ENCODE results near the gene HERC5.
"Not testable (repeated sequence)": the region's sequence is repeated elsewhere in the genome, so short reads cannot be mapped to it uniquely, and the experiment has no call there.

HERC5 gene

DNA sequence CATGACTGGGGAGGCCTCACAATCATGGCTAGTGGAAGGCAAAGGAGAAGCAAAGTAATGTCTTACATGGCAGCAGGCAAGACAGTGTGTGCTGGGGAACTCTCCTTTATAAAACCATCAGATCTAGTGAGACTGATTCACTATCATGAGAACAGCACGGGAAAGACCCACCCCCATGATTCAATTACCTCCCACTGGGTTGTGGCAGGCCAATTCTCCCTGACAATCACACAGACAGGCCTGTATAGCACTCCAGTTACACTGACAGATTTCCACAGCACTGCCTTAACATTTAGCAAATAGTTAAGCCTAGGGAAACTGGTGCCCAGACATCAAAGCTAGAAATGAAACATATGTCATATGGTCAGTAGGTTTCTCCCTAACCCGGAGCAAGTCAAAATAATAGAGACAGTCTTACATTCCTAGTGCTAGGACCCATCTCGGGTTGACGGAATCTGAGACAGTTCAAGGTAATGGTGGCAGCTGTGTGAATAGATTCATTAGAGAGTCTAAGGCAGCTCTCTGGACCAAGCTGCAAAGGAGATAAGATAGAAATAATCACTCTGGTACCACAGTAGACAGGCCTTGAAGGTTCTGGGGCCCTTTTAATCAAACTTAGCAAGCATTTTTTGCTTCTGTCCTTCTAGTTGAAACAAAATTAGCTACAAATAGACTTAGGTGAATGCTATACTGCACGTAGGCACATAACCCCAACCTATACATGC, 9.4 kb upstream of the HERC5 start:
- FAIRE-seq (no peak), DNase-seq (ENCODE audit: extremely low spot score, insufficient read length, low read depth) (no peak)

DNA sequence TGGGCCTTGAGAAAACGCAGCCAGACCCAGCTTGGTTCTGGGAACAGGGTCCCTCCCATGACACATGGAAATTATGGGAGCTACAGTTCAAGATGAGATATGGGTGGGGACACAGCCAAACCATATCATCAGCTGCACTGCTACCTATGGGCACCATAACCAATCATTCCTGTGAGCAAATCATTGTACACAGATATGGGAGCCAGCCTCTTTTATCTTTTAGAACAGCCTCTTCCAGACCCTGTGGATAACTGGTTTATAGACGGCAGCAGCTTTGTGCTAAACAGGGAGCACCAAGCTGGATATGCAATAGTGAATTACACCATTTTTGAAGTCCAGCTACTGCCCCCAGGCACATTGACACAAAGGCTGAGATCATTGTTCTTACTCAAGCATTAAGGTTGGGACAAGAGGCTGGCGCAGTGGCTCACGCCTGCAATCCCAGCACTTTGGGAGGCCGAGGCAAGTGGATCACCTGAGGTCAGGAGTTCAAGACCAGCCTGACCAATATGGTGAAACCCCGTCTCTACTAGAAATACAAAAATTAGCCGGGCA, 8.6 kb upstream of the HERC5 start:
- not testable (repeated sequence) for DNase-seq (ENCODE audit: extremely low spot score, insufficient read length, low read depth); FAIRE-seq

DNA sequence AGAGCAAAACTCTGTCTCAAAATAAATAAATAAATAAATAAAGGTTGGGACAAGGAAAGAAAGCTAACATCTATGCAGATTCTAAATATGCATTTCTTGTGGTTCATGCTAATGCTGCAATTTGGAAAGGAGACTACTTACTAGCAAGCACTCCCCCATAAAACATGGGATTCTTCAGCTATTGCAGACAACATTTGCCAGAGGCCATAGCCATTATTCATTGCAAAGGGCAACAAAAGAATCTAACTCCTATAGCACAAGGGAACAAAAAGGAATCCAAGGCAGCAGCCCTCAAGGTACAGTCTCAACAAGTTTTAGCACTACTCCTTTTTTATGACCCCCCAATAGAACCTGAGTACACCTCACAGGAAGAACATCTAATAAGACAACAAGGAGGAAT, 8.0 kb upstream of the HERC5 start:
- FAIRE-seq, result no peak
- no peak for DNase-seq (ENCODE audit: extremely low spot score, insufficient read length, low read depth)

DNA sequence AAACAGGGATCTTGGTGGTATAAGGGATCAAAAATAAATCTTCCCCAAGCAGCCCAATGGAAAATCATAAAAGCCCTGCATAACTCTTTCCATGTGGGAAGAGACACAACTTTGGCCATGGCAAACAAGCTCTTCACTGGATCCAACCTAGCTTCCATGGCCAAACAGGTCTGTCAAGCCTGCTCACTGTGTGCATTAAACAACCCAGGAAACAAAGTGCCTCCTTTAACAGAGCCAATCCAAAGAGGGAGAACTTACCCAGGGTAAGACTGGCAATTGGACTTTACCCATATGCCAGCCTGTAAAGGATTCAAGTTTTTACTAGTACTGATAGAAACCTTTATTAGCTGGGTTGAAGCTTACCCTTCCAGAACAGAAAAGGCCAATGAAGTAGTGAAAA, 7.6 kb upstream of the HERC5 start:
- DNase-seq (ENCODE audit: extremely low spot score, insufficient read length, low read depth) (no peak), FAIRE-seq (no peak)

DNA sequence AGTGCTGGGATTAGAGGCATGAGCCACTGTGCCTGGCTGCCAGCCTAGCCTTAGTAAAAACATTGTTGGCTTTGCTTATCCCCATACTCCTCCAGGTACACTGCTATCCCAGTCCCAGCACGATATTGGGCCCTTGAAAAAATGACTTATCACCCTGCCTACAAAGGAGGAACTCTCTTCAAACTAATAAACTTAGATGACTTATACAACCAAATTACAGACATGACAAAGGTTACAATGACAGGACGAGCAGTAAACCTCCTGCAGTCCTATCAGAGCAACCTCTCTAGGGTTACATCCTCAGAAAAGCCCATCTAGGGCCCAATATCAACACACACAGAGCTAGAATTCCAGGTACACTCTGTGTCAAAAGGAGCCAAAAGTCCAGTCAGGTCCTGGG, 5.7 kb upstream of the HERC5 start:
- FAIRE-seq, result no peak
- no peak for DNase-seq (ENCODE audit: extremely low spot score, insufficient read length, low read depth)

DNA sequence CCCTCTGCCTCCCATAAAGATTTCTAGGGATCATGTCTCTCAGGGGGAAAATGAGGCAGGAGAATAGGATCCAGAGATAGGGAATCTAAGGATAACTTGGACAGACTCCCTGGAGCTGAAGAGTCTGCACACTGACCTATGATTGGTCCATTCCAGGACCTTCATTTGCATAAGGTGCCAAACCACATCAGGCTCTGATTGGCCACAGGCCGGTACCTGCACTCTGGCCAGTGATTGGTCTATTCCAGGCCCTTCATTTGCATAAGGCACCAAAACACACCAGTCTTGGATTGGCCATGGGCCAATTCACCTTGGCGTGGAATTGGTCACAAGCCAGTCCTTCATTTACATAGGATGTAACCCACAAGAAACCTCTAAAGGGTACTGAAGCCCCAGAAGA, 4.0 kb upstream of the HERC5 start:
- no peak for FAIRE-seq
- no peak for DNase-seq (ENCODE audit: extremely low spot score, insufficient read length, low read depth)

DNA sequence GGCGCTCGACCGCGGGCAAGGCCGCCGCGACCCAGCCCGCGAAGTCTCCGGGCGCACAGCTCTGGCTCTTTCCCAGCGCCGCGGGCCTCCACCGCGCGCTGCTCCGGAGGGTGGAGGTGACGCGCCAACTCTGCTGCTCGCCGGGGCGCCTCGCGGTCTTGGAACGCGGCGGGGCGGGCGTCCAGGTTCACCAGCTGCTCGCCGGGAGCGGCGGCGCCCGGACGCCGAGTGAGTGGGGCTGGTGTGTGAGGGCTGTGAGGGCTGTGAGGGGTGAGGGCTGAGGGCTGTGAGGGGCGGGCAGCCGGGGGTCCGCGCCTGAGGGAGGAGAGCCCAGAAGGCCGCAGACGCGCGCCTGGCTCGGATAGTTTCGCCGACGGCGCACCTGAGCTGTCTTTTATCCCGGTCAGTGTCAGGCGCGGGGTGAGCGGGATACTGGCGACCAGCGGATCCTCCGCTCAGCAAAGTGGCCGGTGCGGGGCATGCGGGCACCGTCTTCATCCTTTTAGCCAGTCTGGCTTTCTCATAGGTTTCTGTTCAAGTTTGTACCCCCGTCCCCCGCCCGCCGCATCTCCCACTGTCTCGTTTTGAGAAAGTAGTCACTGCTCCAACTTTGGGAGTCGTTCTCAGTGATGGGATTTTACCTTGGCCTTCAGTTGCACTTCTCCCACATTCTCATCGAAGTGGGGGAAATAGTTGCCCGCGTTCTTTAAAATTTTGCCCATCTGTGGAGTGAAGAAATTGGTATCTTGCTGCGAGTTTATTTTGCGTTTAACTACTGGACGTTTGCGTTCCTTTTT, 586 bp downstream of the HERC5 start:
- DNase-seq (ENCODE audit: extremely low spot score, insufficient read length, low read depth), result peak; percentile 11
- no peak for FAIRE-seq

DNA sequence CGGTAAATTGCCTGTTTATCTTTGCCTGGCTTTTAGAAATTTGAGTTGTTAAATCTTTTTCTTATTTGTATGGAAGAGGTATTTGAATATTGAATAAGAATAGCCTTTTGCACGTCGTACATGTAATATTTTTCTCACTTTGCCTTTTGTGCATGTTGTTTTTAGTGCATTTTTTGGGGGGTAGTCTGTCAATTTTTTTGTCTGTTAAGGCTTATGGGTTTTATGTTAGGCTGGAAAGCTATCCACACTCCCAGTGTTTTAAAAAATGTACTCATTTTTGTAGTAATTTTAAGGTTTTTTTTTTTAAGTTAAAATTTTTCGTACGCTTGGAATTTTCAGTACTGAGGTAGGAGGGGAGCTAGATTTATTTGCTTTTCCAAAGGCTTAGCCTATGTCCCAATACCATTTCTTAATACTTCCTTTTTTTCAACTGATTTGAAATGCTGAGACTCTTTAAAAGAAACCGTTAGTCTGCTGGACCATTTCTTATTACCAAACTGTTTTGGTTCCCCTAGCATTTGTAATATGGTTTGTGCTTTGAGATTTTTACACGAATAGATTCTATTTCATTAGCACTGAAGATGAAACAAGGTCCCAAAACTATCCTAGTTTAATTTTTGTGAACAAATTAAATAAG, 1.3 kb downstream of the HERC5 start:
- FAIRE-seq, result peak; percentile 33
- DNase-seq (ENCODE audit: extremely low spot score, insufficient read length, low read depth), result no peak

DNA sequence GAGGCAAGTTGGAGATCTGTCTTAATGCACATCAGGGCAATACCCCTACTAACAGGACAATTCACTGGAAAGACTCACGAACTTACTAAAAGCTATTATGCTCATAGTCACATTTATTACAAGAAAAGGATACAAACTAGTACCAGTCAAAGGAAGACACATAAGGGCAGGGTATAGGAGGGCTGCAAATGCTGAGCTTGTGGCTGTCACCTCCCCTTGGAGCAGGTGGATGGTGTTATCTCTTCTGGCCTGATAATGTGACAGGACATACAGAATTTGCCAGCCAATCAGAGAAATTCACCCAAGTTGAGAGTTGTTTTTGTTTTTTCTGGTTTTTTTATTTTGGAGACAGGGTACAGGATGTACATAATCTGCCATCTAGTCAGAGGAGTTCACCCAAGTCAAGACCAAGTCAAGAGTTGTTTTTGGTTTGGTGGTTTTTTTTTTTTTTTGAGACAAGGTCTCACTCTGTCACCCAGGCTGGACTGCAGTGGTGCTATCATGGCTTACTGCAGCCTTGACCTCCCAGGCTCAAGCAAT, 8.8 kb downstream of the HERC5 start:
- no peak for DNase-seq (ENCODE audit: extremely low spot score, insufficient read length, low read depth)
- no peak for FAIRE-seq

DNA sequence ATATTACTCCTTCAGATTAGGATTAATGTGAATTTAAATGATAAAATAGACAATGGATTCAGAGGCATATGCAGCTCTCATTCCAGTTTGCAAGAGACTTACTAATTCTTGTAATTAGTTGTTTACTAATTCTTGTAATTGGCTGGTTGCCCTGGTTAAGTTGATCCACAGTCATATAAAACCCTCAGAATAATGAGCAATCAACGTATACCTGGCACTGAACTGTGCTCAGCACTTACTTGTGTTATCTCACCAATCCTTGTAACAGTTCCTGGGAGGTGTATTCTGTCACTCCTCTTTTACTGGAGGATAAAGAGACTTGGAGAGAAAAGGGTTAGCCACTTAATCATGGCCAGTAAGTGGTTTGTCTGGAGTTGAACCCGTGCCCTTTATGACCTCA, 10.5 kb downstream of the HERC5 start:
- DNase-seq (ENCODE audit: extremely low spot score, insufficient read length, low read depth) (no peak), FAIRE-seq (no peak)

DNA sequence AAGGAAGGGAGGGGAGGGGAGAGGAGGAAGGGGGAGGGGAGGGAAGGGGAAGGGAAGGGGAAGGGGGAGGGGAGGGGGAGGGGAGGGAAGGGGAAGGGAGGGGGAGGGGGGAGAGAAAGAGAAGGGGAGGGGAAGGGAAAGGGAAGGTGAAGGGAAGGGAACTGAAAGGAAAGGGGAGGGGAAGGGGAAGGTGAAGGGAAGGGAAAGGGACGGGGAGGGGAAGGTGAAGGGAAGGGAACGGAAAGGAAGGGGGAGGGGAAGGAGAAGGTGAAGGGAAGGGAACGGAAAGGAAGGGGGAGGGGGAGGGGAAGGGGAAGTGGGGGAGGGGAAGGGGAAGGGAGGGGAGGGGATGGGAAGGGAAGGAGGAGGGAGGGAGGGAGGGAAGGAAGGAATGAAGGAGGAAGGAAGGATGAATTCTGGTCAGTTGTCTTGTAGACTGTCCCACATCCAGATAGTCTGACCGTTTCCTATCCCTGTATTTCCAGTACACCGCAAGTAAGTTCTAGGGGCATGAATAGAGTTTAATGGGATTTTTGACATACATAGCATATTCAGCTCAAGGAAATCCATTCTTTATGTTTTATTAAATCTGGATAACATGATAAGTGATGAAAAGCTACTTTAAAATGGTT, 20.4 kb downstream of the HERC5 start:
- FAIRE-seq (no peak), DNase-seq (ENCODE audit: extremely low spot score, insufficient read length, low read depth) (no peak)

DNA sequence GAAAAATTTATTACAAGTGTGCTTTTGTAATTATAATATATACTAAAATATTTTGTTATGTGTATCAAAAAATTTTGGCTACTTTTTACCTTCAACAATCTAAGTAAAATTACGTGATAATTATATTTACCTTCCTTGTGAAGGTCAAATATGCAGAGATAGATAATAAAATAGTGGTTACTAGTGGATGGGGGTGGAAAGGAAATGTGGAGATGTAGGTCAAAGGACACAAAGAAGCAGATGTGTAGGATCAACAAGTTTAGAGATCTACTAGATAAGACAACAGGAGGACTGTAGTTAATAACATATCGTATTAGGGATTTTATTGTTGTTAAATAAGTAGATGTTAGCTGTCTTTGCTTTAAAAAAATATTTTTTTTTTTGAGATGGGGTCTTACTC, 21.3 kb downstream of the HERC5 start:
- DNase-seq (ENCODE audit: extremely low spot score, insufficient read length, low read depth) (no peak), FAIRE-seq (no peak)

DNA sequence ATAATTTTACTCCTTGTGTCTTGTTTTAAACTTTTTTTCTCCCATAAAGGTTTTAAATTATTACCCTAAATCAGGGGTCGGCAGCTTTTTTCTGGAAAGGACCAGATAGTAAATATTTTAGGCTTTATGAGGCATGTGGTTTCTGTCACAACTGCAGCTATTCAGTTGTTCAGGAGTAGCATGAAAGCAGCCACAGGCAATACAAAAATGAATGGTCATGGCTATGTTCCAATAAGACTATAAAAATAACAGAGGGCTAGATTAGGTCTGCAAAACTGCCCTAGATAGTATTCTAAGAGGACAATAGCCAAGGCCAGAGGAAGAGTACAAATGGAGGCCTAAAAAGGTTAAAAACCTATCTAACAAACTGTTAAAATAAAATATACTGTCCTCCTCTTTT, 24.6 kb downstream of the HERC5 start:
- FAIRE-seq (no peak), DNase-seq (ENCODE audit: extremely low spot score, insufficient read length, low read depth) (no peak)

DNA sequence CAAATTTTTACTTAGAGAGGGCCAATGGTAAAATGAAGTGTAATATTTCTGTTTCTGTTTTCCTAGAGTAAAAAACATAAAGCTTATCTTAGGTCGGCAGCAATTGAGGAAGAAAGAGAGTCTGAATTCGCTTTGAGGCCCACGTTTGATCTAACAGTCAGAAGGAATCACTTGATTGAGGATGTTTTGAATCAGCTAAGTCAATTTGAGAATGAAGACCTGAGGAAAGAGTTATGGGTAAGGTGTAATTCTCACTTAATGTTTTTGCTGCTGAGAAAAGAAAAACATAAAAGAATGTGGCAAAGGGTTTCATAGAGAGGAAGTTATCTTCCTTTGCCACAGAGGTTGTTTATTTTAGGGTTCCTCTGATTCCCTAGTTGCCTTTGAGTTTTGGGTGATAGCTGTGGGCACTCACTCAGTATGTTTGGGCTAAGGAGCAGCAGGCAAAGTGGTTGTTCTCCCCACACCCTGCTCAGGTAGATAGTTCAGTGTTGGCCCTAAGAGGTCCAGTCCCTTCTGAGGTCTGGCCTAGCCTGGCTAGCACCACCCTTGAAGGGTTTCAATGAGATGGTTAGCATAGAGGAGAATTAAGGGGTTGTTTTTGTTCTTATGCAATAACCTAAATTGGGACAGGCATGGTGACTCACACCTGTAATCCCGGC, 32.3 kb downstream of the HERC5 start:
- FAIRE-seq, result no peak
- no peak for DNase-seq (ENCODE audit: extremely low spot score, insufficient read length, low read depth)

DNA sequence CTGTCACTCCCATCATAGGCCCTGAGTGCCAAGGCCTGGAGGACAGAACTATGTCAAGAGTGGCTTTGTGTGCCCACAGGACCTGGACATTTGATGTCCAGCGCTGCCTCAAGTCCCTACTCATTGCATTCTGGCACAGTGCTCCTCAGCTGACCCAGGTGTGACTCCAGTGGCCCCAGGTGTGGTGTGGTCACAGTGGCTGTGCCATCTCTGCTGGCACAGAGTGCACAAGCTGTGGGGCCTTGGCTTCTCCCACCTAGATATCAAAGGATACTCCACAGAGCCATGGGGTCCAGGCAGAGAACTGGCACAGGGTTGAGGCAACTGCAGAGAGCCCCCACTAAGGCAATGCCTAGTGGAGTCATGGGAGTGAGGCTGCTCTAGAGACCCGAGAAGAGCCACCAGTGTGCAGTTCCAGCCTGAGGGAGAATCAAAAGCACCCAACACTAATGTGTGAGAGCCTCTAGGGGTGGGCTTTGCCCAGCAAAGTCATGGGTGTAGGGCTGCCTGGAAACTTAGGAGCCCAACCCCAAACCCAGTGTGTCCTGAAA, 41.0 kb downstream of the HERC5 start:
- FAIRE-seq, result no peak

DNA sequence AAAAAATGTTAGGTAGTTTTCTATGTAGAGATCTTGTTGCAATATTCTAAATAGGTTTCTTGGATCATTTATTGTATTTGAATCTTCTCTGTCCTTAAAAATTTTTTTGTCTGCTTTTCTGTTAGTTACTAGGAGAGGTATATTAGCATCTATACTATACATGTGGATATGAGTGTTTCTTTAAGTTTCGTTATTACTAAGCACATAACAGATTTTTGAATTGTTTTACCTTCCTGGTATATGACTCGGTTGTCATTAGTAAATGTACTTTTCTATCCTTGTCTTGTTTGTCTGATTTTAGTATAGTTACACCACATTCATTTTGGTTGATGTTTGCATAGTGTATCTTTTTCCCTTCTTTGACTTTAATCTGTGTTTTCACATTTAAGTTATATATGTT, 46.4 kb downstream of the HERC5 start:
- DNase-seq (ENCODE audit: extremely low spot score, insufficient read length, low read depth) (no peak), FAIRE-seq (no peak)

More for the DNA sequence above, 41.0 kb downstream of the HERC5 start:
- no peak for DNase-seq (ENCODE audit: extremely low spot score, insufficient read length, low read depth)

DNA sequence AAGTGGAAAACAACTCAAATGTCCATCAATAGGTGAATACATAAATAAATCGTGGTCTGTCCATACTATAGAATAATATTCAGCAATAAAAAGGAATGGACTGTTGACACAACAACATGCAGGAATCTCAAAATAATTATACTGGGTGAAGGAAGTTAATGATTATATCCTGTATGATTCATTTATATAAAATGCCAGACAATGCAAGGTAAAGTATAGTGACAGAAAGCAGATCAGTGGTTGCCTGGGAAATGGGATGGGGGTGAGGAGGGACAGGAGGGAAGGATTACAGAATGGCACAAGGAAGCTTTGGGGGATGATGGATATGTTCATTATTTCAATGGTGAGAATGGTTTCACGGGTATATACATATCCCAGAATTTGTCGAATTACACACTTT, 54.3 kb downstream of the HERC5 start:
- no peak for FAIRE-seq
- DNase-seq (ENCODE audit: extremely low spot score, insufficient read length, low read depth), result no peak

DNA sequence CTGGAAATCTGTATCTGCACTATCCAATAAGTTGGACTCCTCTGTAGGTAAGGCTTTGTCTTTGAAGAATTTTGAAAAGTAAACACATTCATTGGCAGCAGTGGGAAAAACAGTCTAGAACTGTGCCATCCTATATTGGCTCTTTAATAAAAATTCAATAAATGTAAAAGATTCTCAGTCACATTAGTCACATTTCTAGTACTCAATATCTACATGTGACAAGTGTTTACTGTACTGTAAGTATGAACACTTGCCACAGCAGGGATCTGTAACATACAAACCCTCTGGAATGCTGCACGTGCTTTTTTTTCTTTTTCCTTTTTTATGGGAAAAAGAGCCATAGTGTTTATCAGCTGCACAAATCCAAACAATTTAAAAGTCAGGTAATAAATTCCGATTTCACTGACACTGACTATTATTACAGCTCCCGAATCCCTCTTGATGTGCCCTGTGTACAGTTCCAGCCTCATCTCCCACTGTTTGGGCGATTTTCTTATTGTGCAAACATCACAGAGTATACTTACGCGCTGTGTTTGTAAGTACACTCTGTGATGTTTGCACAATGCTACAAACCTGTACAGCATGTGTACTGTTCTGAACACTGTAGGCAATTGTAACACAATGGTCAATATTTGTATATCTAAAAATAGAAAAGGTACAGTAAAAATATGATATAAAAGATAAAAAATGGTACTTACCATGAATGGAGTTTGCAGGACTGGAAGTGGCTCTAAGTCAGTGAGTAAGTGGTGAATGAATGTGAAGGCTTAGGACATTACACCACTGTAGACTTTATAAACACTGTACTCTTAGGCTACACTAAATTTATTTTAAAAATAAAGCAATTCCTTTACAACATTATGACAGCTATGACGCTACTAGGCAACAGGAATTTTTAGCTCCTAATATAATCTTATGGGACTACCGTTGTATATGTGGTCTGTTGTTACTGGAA, 57.9 kb downstream of the HERC5 start:
- FAIRE-seq (no peak), DNase-seq (ENCODE audit: extremely low spot score, insufficient read length, low read depth) (no peak)

Data from GM18507 (cell line).